OCI-LY7 (cell line): Measurements from ENCODE around the gene CDC34. TPM values are rescaled to one million over a fixed set of nuclear protein-coding genes. Genes with fewer than 3 reads are reported as not detected.

ENCODE experiments used
- BruUV-seq: library from RNA; stranded (reverse); fragments of 400-500 nt; replicated peaks from 2 replicates; lab custom pipeline; 2021; lab: Mats Ljungman, UMichigan
- CTCF ChIA-PET: fragments of 300-600 bp; sonication (Branson Sonifier 250); formaldehyde crosslinking; loops from one replicate; lab custom pipeline; 2022; ENCODE audit warnings: antibody characterized with exemption; ENCODE audit not compliant: unreplicated experiment; lab: Charles Lee
- POLR2A ChIA-PET: fragments of 300-600 bp; sonication (Branson Sonifier 250); formaldehyde crosslinking; loops from one replicate; lab custom pipeline; 2022; ENCODE audit warnings: antibody characterized with exemption; lab: Charles Lee
- DNase-seq: peaks from one replicate; pipeline ENCODE4 v3.0.0-alpha.2; 2015; ENCODE audit warnings: low spot score
- H2AFZ ChIP-seq: fragments of 200-600 bp; sonication (generic), shearing (Covaris generic); 2 replicates; pipeline ENCODE4 v1.6.1; 2014; ENCODE audit warnings: mild to moderate bottlenecking, antibody characterized with exemption, low read length, moderate library complexity
- H3K27ac ChIP-seq: fragments of 200-600 bp; sonication (generic); 2 replicates; pipeline ENCODE4 v1.5.1; 2014; ENCODE audit warnings: mixed run types, low read depth, mild to moderate bottlenecking, moderate library complexity, low read length, inconsistent platforms; ENCODE audit not compliant: poor library complexity, severe bottlenecking
- H3K36me3 ChIP-seq: fragments of 200-600 bp; sonication (generic); 2 replicates; pipeline ENCODE4 v1.6.1; 2014; ENCODE audit warnings: mild to moderate bottlenecking, antibody characterized with exemption, low read length, moderate library complexity, mixed read lengths; ENCODE audit not compliant: insufficient read depth
- H3K4me1 ChIP-seq: fragments of 200-600 bp; sonication (generic); 2 replicates; pipeline ENCODE4 v1.5.1; 2014; ENCODE audit warnings: mild to moderate bottlenecking, low read length; ENCODE audit not compliant: insufficient read depth, poor library complexity, severe bottlenecking
- H3K4me2 ChIP-seq: fragments of 200-600 bp; sonication (generic); 2 replicates; pipeline ENCODE4 v1.6.1; 2014; ENCODE audit warnings: mild to moderate bottlenecking, low read length
- H3K4me3 ChIP-seq: fragments of 200-600 bp; sonication (generic); 2 replicates; pipeline ENCODE4 v1.5.1; 2014; ENCODE audit warnings: mild to moderate bottlenecking, low read depth, low read length; ENCODE audit not compliant: poor library complexity, severe bottlenecking
- H3K79me2 ChIP-seq: fragments of 200-600 bp; sonication (generic); 2 replicates; pipeline ENCODE4 v1.6.1; 2016; ENCODE audit warnings: low read depth, mild to moderate bottlenecking, low read length, moderate library complexity, mixed read lengths; ENCODE audit not compliant: insufficient read depth
- H3K9me2 ChIP-seq: fragments of 200-600 bp; sonication (generic); 2 replicates; pipeline ENCODE4 v1.6.1; 2016; ENCODE audit warnings: mild to moderate bottlenecking, low read length, mixed read lengths; ENCODE audit not compliant: insufficient read depth
- H3K9me3 ChIP-seq: fragments of 200-600 bp; sonication (generic); 2 replicates; pipeline ENCODE4 v1.6.1; 2014; ENCODE audit warnings: mild to moderate bottlenecking, mixed run types, low read length, mixed read lengths
- H4K20me1 ChIP-seq: fragments of 200-600 bp; sonication (generic); 2 replicates; pipeline ENCODE4 v1.6.1; 2014; ENCODE audit warnings: mild to moderate bottlenecking, antibody characterized with exemption, low read length, moderate library complexity, mixed read lengths; ENCODE audit not compliant: insufficient read depth
- CTCF ChIP-seq: fragments of 200-600 bp; sonication (generic); conservative IDR thresholded peaks from 2 replicates; pipeline ENCODE4 v1.5.1; 2014; ENCODE audit warnings: mild to moderate bottlenecking, antibody characterized with exemption, low read length, moderate library complexity, mixed read lengths
- EZH2phosphoT487 ChIP-seq: fragments of 200-600 bp; sonication (generic); IDR thresholded peaks from 2 replicates; pipeline ENCODE4 v1.6.1; 2018; ENCODE audit warnings: low read depth, borderline replicate concordance, mild to moderate bottlenecking, mixed run types, antibody characterized with exemption, low read length, moderate library complexity, mixed read lengths
- intact Hi-C: fragments of 100-400 bp; cut with micrococcal nuclease; formaldehyde crosslinking; loops from one replicate; pipeline ENCODE4 v1.10.0; 2022; ENCODE audit not compliant: unreplicated experiment
- total RNA-seq, 2 experiments: library from RNA; depleted of rRNA in 1 of 2; stranded (reverse); fragments of >200 nt in 1 of 2; shearing (Covaris generic) in 1 of 2; gene quantifications; 2 replicates each; pipeline ENCODE4 v1.2.3, GENCODE V29; 2014 to 2022

Gene CDC34
- total RNA-seq, 2 experiments from 2014 or later: 58.2 to 77.2 TPM

- CTCF ChIA-PET: no interaction called here
Observed at GRCh38 chr19:582497-583197, 51.1 kb downstream of the CDC34 start.

GRCh38 chr19:583198-583967 is 51.8 kb downstream of the CDC34 start:
- Histone ChIP-seq H3K4me2 (no peak overlapping the region), H3K4me3 (no peak overlapping the region), H4K20me1 (no peaks in the 10 kb centered on the region; the same call in 1 of the 2 replicates), H3K9me3 (no peaks in the 10 kb centered on the region), H2AFZ (no peak overlapping the region), H3K27ac (no peak overlapping the region), H3K79me2 (no peaks in the 10 kb centered on the region), H3K9me2 (no peaks in the 10 kb centered on the region), H3K4me1 (peaks cover 4% of the 10 kb centered on the region), H3K36me3 (peaks cover 27% of the 10 kb centered on the region)
- DNase-seq: no peak
- ChIA-PET POLR2A (no interaction called here), CTCF (no interaction called here)
- TF ChIP-seq CTCF (no peak), EZH2phosphoT487 (no peak)
- intact Hi-C loops: no loop called here
- BruUV-seq: no TSS peak

More at GRCh38 chr19:582497-583197, 51.1 kb downstream of the CDC34 start:
- Histone ChIP-seq H3K36me3 (peaks cover 34% of the 10 kb centered on the region), H3K27ac (no peak overlapping the region), H3K9me3 (no peaks in the 10 kb centered on the region), H3K4me2 (no peak overlapping the region), H3K9me2 (no peaks in the 10 kb centered on the region), H3K4me3 (no peak overlapping the region), H2AFZ (no peak overlapping the region), H3K79me2 (0 out of 2 replicates have a peak, but pooled peaks cover 2% of the 10 kb centered on the region), H4K20me1 (no peaks in the 10 kb centered on the region; the same call in 1 of the 2 replicates), H3K4me1 (no peaks in the 10 kb centered on the region)
- DNase-seq: no peak
- BruUV-seq: TSS peak; percentile 99
- intact Hi-C loops: no loop called here
- TF ChIP-seq EZH2phosphoT487 (no peak), CTCF (no peak)
- POLR2A ChIA-PET: no interaction called here

- Histone ChIP-seq H3K4me2 (no peak overlapping the region), H2AFZ (no peak overlapping the region), H3K9me3 (no peaks in the 10 kb centered on the region), H3K27ac (no peak overlapping the region), H3K4me1 (peaks cover 9% of the 10 kb centered on the region), H4K20me1 (no peaks in the 10 kb centered on the region; the same call in 1 of the 2 replicates), H3K9me2 (no peaks in the 10 kb centered on the region), H3K79me2 (no peaks in the 10 kb centered on the region), H3K4me3 (no peak overlapping the region), H3K36me3 (peaks cover 25% of the 10 kb centered on the region)
- intact Hi-C loops: no loop called here
- no peak for DNase-seq
- POLR2A ChIA-PET: no interaction called here
- no peak for TF ChIP-seq CTCF
- no peak for TF ChIP-seq EZH2phosphoT487
- no TSS peak for BruUV-seq
- CTCF ChIA-PET: no interaction called here
Observed at GRCh38 chr19:583968-584239, 52.3 kb downstream of the CDC34 start.
